GM06990 (cell line): ENCODE data around the gene OR2H2.

ENCODE experiments used
- DNase-seq: peaks from one replicate; pipeline ENCODE4 v3.0.0-alpha.2; 2011; ENCODE audit not compliant: insufficient read length; ENCODE audit errors: extremely low read depth
- H3K27me3 ChIP-seq: replicated peaks from 2 replicates; pipeline ENCODE4 v1.6.0; 2011; ENCODE audit warnings: low read length; ENCODE audit not compliant: control insufficient read depth, insufficient read depth
- H3K36me3 ChIP-seq: 2 replicates; pipeline ENCODE4 v1.5.1; 2011; ENCODE audit warnings: low read length; ENCODE audit not compliant: control insufficient read depth, insufficient read depth
- H3K4me3 ChIP-seq: replicated peaks from 2 replicates; pipeline ENCODE4 v1.5.1; 2011; ENCODE audit warnings: low read depth, mild to moderate bottlenecking, control low read depth, low read length
- CTCF ChIP-seq: IDR thresholded peaks from 2 replicates; pipeline ENCODE4 v1.5.1; 2011; ENCODE audit warnings: low read length, control low read depth, mild to moderate bottlenecking, inconsistent platforms; ENCODE audit not compliant: insufficient read depth, poor library complexity, severe bottlenecking

The OR2H2 gene

GRCh38 chr6:29561606-29562181 lies 23.2 kb upstream of the OR2H2 start:
- no peak for DNase-seq
- TF ChIP-seq CTCF = no peak
- Histone ChIP-seq H3K27me3 (no peaks in the 10 kb centered on the region; the same call in 1 of the 2 replicates), H3K4me3 (no peak overlapping the region), H3K36me3 (no peaks in the 10 kb centered on the region)

GRCh38 chr6:29563435-29563965 lies 21.4 kb upstream of the OR2H2 start:
- Histone ChIP-seq H3K27me3 (no peaks in the 10 kb centered on the region), H3K36me3 (no peaks in the 10 kb centered on the region), H3K4me3 (no peak overlapping the region)
- no peak for DNase-seq
- TF ChIP-seq CTCF = no peak

GRCh38 chr6:29564875-29565274 lies 20.0 kb upstream of the OR2H2 start:
- no peak for DNase-seq

GRCh38 chr6:29566856-29567255 lies 18.1 kb upstream of the OR2H2 start:
- no peaks in the 10 kb centered on the region for H3K36me3 ChIP-seq
- H3K4me3 ChIP-seq = no peak overlapping the region
- no peak for DNase-seq
- no peaks in the 10 kb centered on the region; the same call in 1 of the 2 replicates for H3K27me3 ChIP-seq
- TF ChIP-seq CTCF = no peak

More at GRCh38 chr6:29564875-29565274, 20.0 kb upstream of the OR2H2 start:
- no peak overlapping the region for H3K4me3 ChIP-seq
- no peaks in the 10 kb centered on the region for H3K27me3 ChIP-seq
- no peaks in the 10 kb centered on the region for H3K36me3 ChIP-seq
- TF ChIP-seq CTCF = no peak

- Histone ChIP-seq H3K36me3 (no peaks in the 10 kb centered on the region), H3K4me3 (no peak overlapping the region), H3K27me3 (no peaks in the 10 kb centered on the region; the same call in 1 of the 2 replicates)
- TF ChIP-seq CTCF = no peak
- no peak for DNase-seq
Observed at GRCh38 chr6:29567541-29567940, 17.4 kb upstream of the OR2H2 start.
